Dedifferentiated amniotic fluid mesenchymal stem cell (primary cell): ENCODE results near the gene PRRG3.

Source experiments
- DNase-seq: peaks from one replicate; pipeline ENCODE4 v3.0.0-alpha.2; 2016; ENCODE audit errors: extremely low spot score

PRRG3 gene

DNA sequence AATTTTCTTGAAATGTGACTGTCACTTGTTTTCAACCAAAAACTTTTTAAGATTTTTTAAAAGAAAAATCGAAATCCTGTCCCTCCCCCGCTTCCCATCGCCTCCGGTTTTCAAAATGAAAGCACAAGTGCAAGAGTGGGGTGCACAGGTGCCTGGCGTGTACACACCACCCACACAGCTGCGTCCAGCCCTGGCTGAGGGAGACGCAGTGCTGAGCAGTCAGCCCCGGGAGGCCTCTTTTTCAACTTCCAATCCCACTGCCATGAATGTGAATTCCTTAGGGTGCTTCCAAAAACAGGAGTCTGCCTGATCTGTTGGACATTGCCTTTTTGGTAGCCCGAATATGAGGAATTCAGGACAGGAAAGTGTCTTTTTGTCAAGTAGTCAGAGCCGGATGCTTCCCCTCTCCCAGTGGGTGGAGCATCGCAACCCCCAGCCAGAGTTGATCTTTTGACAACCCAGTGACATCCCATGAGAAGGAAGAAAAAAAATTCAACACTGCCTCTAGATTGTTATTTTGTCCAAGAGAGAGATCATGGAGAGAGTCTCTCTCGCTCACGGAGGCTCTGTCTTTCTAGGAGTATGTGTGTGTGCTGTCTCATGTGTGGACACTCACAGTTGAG lies 8.9 kb downstream of the PRRG3 start:
- DNase-seq: no peak

GRCh38 chrX:151708821-151709220 lies 13.6 kb downstream of the PRRG3 start:
- DNase-seq: no peak

DNA sequence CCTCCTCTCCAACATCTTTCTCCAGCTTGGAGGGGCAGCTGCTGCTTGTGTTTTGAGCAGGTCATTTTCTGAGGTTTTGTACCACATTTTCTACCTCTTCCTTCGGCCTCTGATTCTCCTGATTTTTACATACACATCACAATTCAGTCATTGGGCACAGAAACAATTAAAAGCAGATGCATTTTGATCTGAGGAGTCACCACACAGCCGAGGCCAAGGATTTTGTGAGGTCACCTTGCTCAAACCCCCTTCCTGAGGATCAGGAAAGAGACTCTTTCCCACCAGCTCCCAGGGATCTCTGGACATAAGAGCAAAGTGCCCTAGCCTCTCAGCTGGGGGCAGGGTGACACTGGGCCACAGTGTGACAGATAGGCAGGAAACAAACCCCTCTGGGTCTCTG lies 15.2 kb downstream of the PRRG3 start:
- DNase-seq: no peak

DNA sequence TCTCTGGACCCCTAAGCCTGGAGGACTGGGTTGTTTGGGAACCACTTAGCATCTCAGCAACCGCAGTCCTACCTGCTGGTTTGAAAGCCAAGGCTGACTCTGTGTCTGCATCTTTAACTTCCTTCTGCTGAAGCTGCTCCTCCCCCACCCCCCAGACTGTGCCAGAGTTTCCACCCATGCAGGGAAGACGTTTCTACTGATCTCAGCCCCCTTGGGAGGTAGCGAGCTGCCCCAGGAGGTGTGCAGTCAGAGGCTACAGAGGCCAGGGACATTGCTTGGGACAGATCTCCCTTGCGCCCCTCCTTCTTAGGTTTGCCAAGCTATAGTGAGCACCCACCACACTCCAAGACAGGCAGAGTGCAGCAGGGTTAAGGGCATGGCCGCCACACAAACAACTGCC lies 15.9 kb downstream of the PRRG3 start:
- no peak for DNase-seq

DNA sequence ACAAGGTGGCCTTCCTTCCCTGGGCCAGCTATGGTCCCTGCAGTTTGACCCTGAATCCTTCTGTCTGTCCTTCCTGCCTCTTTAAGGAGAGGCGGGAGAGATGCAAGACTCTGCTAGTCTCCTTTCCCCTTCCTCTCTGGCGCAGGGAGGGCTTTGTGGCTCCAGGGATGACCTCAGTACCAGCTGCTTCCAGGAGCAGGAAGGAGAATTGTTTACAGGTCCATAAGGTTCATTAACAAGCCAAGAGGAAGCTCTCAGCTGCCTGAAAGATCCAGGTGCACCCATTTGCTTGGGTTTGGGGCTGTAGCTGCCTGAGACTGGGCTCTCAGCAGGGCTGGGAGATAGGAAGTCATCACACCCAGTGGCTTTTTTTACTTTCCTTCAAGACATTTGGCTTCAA lies 16.5 kb downstream of the PRRG3 start:
- DNase-seq: no peak

GRCh38 chrX:151712253-151712652 lies 17.0 kb downstream of the PRRG3 start:
- DNase-seq: no peak

GRCh38 chrX:151713849-151714248 lies 18.6 kb downstream of the PRRG3 start:
- no peak for DNase-seq

DNA sequence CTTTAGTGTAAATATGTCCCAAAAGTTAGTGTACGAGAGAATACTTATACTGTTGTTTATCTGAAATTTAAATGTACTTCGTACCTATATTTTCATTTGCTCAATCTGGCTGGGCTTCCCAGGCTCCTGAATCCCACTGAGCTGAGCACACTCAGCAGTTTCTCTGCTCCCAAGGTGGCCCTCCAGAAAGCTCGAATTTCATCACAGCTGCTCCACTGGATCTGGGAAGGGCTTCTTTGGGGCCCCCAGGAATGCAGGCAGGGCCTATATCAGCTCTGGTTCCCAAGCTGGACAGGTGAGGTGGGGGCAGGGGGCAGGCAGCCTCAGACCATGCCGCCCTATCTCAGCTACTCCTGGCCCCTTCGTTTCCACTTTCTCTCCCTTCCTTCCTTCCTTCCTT lies 19.1 kb downstream of the PRRG3 start:
- DNase-seq: no peak

DNA sequence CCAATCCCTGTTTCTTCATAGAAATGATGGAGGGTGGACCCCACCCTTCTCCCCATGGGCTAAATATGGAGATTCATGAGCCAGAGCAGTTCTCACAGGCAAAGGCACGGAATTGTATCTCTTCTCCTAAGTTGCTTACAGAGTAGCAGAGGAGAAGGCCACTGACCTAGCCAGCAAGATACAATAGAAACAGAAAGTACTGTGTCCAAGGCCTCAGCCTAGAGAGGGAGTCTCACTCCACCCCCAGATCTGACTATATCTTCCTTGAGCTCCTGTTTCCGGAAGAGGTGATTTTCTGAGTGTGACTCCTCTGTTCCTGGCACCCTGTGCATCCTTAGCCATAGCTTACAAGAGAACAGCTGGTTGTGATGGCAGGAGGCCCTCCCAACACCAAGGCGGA lies 20.5 kb downstream of the PRRG3 start, which contains the start of gene FATE1:
Gene FATE1, plus strand, starts transcription at position 284 of the 400 bp plus-strand sequence. Its CDS starts 85 bp downstream, at position 369.
- no peak for DNase-seq

- DNase-seq: no peak
These were observed 27.1 kb downstream of the PRRG3 start for GRCh38 chrX:151722241-151722846.

DNA sequence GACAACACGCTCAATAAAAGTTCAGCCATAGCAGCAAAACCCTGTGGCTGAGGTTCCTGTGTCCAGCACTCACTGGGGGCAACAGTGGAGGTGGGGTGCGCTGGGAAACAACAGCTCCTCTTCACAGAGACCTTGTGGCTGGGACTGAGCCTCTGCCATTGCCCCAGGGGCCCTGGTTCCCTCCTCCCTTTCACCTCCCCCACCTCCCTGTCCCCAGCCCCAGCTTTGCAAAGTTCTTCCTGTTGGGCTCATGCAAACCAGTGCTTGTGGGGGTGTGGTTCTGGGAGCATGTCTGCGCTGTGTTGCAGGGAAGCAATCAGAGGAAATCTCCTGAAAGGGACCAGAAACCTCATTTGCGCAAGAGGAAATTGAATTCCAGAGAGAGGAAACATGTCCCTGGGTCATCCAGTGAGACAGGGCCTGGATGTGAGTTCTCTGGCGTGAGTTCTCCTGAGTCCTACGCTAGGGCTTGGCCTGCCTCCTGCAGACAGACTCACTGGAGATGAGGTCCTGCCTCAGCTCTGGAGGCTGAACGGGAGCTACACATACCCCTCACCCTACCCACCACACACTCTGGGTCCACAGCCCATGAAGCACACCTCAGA lies 28.0 kb downstream of the PRRG3 start:
- no peak for DNase-seq

DNA sequence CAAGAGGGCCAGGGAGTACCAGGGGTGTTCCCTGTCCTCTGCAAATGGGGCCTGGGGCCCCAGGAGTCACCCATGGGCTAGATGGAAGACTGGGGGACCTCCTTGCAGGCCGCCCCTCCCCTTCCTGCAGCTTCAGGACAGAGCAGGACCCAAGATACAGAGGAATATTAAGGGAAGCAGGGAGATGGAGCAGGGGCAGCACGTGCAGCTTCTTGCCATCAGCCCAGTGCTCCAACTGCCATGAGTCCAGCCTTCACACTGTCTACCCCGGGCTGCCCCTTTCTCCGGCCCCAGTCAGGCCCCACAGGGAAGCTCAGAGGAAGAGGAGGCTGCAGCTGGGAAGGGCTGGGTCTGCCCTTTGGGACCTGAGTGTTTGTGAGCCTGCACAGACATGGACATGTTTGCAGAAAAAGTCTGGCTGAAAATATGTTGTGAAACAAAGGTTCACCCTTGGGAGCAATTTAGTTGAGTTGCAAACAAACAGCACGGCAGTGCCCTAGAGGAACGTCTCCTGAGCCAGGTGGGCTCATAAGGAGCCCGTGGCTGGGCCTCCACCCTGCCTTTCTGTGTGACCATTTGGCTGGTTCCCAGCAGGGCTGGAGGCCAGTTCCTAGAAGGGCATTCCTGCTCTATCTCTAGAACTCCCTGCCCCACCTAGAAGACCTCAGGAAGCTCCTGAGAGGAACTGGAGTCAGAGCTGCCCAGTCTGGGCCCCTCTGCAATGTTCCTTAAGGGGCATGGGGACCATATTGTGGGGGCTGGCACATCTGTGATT lies 29.5 kb downstream of the PRRG3 start:
- DNase-seq: no peak

- DNase-seq: no peak
These were observed 30.0 kb downstream of the PRRG3 start for GRCh38 chrX:151725338-151725614.

- no peak for DNase-seq
These were observed 31.5 kb downstream of the PRRG3 start for GRCh38 chrX:151726751-151727150.

DNA sequence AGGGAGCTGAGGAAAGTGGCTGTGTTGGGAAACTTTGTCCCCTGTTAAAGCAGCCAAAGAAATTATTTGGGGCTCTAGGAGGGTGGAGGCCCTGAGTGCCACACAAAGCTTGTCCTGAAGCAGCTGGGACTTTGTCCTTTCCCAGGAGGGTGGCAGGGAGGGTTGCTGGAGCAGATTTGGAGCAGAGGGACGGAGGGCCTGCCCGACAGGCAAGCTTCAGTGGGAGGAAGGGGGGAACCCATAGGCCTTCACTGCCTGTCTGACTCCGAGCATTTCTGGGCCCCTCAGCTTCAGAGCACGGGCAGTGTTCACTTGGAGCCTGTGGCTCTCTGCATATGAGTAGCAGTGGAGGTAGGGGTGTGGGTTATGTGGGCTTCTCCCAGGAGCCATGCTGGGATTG lies 32.1 kb downstream of the PRRG3 start:
- no peak for DNase-seq

- DNase-seq: no peak
These were observed 33.9 kb downstream of the PRRG3 start for GRCh38 chrX:151729056-151729725.

DNA sequence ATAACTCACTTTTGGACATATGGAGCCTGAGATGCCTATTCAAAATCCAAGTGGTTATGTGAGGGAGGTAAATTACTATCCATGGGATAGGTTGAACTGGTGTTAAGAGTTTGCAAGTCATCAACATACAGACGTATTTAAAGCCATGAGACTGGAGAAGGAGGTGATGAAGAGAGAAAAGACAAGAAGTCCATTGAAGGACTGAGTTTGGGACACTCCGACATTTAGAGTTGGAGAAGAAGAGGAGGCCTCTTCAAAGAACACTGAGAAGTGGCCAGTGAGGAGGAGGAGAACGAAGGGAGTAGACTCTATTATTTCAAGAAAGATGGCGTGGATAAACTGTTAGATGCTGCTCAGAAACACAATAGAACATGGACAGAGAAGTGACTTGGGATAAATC lies 39.2 kb downstream of the PRRG3 start, which contains the start of gene CNGA2:
Gene CNGA2, plus strand, starts transcription at position 301 of the 400 bp plus-strand sequence. CDS start 3,738 bp downstream, outside the sequence.
- DNase-seq: no peak

DNA sequence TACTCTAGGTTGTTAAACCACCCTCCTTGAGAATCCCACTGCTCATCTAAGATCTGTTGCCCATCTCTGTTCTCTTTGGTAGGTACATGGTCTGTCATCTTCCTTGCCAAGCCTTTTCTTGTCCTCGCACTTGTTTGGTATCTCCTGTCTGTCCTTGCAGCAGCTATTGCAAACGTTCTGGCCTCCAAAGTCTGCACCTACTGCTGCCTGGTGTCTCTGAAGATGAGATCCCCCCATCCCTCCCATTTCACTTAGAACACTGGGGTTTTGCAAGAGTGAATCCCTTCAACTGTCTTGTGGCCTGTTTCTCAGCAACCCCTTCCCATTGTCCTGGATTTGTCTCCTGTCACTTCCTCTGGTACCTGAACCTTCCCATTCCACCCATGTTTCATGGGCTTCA lies 40.0 kb downstream of the PRRG3 start:
- DNase-seq: no peak

DNA sequence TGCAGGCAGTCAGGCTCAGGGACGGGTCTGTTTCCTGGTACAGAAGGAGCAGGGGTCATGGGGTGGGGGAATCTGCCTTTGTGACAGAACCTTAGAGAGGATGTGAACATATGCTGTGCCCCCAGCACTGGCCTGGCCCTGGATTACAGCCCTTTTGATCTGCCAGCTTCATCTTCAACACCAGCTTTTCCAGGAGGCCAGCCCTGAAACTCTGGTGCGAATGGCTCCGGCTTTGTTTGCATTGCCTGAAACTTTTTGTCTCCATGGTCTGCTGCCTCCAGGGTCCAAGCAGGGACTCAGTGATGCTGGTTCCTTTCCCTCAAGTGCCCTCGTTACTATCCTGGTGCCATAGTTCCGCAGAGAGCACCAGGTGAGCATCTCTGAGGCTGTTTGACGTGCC lies 41.4 kb downstream of the PRRG3 start:
- DNase-seq: no peak

GRCh38 chrX:151737494-151737893 lies 42.2 kb downstream of the PRRG3 start:
- DNase-seq: no peak

DNA sequence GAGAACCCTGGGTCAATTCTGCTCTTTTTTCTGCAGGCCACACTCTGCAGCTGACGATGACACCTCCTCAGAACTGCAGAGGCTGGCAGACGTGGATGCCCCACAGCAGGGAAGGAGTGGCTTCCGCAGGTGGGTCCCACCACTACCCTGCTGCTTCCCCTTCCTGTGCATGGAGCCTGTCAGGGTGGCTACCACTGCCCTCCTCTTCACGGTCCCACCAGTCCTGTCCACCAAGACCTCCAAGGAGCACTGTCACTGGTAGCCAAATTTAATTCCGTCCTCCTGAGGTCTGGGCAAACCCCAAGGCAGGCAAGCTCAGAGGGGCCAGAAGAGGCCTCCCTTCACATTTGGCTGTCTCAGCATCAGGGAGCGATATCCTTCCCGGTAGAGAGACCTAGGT lies 43.5 kb downstream of the PRRG3 start:
- no peak for DNase-seq

DNA sequence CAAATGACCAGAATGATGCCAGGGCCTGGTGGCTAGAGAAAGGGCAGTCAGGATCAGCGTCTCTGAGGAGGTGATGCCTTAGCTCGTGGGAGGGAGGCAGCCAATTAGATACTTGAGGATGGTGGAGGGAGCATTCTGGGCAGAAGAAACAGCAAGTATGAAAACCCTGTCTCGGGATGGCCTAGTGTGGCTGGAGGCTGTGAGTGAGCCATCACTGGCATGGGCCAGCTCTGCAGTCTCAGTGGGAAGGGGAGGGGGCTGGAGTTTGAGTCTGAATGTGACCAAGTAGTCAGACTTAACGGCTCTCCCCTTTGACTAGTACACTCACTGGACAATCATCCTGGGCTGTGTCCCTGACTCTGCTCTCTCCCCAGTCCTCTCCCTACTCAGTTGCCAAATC lies 46.3 kb downstream of the PRRG3 start:
- DNase-seq: no peak
